Stimulated activated CD4-positive, alpha-beta T cell treated with anti-CD3 and anti-CD28 coated beads, Interleukin-4, amount 100 ng/mL, for 1 hour (primary cell): ENCODE results near the gene ME2.
"Not testable (repeated sequence)": the region's sequence is repeated elsewhere in the genome, so short reads cannot be mapped to it uniquely, and the experiment has no call there.

Experiments
- DNase-seq: peaks from one replicate; pipeline ENCODE4 v3.0.0-alpha.2; 2020

Gene ME2

DNA sequence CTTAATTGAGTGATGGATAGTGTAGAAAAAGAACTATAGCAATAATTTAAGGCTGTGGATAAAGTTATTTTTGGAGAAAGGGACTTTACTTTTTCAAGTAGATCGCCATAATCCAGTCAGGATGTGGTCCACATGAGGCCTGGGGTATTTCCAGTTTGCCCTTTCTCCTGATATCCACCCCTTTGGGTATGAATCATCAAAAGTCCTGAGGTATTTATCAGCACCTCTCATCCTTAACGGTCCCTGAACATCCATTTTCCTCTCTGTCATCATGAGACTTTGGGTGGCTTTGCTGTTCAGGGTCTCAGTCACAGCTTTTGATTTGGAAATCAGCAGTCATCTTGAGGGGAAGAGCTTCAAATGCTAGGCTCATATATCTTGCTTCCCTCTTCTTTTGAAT is 49.6 kb downstream of the ME2 start:
- DNase-seq = no peak

- no peak for DNase-seq
Observed at GRCh38 chr18:50933684-50934083, 54.8 kb downstream of the ME2 start.

- DNase-seq = no peak
Observed at GRCh38 chr18:50934545-50935211, 55.8 kb downstream of the ME2 start.

GRCh38 chr18:50935493-50936191 is 56.7 kb downstream of the ME2 start:
- DNase-seq = no peak

- DNase-seq = no peak
Observed at GRCh38 chr18:50937183-50937582, 58.3 kb downstream of the ME2 start.

- DNase-seq = no peak
Observed at GRCh38 chr18:50938912-50939311, 60.0 kb downstream of the ME2 start.

DNA sequence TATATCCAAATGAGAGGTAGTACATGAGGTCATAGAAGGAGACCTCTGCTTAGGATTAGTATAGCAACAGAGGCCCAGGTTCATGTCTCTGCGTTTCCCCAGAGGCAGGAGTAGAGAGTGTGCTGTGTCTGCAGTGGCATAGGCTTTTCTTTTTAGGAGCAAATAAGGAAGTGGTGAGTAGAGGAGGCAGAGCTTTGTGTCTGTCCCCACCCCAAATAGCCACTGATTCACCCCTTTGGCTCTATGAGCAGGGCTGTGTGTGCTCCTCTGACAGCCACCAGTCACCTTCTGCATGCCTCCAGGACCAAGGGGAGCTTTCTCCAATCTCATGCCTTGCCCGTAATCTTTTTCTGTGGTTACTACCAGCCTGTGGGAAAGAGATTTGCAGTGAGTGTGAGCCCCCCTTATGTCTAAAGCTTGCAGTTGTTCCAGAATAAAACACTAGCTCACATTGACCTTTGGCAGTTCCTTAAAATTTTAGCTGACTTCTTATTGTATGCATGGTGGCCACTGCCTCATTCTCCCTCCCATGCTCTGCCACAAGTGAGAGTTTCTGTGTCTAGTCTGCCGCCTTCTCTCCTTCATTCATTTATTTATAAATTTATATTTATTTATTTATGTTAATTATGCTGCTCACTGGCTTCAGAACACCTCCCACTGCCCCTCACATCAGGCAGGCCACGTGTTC is 65.5 kb downstream of the ME2 start:
- no peak for DNase-seq

DNA sequence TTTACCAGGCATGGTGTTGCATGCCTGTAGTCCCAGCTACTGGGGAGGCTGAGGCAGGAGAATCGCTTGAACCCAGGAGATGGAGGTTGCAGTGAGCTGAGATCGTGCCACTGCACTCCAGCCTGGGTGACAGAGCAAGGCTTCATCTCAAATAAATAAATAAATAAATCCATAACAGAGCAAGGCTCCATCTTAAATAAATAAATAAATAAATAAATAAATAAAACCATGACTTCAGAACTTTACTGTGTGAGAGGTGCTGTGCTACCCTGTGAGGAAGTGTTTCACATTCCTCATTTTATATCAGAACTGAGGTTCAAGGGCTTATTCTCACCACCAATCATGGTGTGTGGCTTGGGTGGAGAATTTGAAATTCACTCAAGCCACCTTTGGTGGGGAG is 67.0 kb downstream of the ME2 start:
- DNase-seq = not testable (repeated sequence)

DNA sequence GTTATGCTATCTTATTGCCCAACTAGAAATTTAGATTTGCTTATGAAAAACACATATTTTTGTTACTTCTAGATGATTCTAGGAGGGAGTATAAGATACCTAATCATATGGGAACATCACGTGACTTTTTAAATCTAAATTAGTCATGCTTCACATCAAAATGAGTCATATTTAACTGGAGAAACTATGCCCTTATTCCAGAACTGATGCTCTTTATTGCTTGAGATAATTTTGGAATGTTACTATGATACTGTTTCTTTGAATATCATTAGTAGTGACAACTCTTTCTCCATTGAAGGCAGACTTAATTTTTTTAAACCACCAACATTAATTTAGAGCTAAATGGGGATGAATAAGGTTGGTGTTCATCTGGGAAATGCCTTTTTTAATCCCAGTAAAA is 69.0 kb downstream of the ME2 start:
- no peak for DNase-seq

DNA sequence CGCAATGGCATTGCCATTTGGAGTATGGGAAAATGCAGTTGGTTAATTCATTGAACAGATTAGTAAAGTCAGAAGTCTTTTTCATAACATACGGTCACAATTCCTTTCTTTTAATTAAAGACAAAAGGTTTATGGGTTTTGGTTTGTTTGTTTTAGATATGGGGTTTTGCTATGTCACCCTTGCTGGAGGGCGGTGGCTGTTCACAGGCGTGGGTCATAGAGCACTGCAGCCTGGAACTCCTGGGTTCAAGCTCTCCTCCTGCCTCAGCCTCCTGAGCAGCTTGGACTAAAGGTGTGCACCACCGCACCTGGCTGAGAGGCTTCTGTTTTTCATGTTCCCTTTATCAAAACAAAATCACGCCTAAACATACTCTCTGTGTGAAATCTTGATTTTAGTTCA is 70.3 kb downstream of the ME2 start:
- no peak for DNase-seq

DNA sequence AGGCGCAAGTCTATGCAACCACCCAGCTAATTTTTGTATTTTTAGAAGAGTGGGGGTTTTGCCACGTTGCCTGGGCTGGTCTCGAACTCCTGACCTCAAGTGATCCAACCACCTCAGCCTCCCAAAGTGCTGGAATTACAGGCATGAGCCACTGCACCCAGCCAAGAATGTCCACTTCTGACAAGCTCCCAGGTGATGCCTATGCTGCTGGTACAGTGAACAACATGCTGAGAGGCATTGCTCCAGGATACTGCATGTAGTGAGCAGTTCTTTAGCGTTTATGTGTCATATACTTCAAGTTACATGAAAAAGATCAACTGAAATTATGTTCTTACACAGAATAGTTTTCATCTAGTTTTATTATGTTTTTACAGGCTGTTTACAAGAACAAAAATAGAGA is 71.7 kb downstream of the ME2 start:
- no peak for DNase-seq

- no peak for DNase-seq
Observed at GRCh38 chr18:50953822-50954221, 74.9 kb downstream of the ME2 start.

GRCh38 chr18:50955253-50955652 is 76.3 kb downstream of the ME2 start:
- no peak for DNase-seq

DNA sequence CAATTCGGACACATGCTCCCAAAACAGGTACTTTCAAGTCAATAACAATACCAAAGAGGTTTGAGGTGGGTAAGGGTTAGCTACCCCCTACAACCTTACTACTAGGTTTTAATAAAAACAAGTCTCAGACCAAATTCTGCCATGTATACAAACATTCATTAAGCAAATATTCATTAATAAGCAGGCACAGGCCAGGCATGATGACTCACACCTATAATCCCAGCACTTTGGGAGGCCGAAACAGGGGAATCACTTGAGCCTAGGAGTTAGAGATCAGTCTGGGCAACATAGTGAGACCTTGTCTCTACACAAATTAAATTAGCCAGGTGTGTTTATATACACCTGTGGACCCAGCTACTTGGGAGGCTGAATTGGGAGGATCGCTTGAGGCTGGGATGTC is 77.2 kb downstream of the ME2 start:
- no peak for DNase-seq

GRCh38 chr18:50961974-50962373 is 83.1 kb downstream of the ME2 start:
- no peak for DNase-seq

DNA sequence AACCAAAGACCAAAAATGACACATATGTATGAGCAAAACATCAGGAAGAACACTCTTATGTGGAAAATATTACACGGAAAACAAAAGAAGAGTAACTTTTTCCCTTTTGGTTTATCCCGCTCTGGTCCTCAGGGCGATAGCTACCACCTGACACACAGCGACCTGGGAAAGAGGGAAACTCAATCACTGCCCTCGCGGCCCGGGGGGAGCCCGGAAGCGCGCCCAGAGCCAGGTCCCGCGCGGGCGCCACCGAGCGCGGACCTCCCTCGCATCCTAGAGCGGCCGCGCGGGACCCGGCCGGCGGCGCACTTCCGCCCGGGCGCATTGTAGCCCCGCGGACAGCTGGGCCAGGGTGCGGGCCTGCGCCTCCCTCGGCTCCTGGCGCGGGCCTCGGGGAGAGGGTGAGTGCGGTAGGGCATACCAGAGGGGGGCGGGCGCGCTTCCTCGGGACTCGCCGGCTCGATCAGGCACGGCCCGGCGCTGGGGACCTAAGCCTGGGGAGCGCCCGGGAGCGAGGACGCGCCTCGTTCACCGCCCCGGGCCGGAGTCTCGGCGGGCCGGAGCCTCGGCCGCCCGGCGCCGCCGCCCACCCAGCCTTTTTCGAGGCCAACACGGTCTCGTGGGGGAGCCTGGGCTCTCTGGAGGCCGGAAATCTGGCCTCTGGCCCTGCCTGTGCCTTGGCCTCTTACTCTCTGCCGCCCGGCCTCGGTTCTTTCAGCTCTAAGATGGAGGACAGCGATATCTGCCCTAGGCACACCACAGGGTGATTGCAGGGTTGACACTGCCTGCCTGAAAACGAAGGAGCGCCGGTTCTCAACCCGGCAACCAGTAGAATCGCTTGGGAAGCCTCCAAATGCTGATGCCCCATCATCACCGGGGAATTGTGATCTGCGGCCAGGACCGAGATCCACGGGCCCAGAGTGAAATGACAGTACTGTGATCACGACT is 89.1 kb downstream of the ME2 start, which contains the start of gene ELAC1:
Gene ELAC1 (plus strand): TSS at position 327 of the 948 bp plus-strand sequence. CDS start 6,365 bp downstream, outside the sequence.
- peak; percentile 68 for DNase-seq

DNA sequence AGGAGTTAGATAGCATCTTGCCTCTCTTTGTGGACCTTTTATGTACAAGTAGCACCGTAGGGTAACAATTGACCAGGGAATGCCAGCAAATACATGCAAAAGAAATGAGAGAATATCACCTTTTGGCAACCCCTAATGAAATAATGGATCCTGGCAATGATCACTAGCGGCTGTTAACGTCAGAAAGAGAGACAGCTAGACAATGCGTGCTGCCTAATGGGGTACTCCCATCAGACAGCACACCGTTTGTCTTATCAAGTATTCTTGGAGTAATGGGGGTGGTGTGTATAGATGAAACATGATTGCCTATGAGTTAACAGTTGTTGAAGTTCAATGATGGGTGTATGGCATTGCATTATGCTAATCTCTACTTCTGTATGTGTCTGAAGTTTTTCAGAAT is 90.5 kb downstream of the ME2 start:
- DNase-seq = no peak

- DNase-seq = no peak
Observed at GRCh38 chr18:50970006-50970405, 91.1 kb downstream of the ME2 start.

DNA sequence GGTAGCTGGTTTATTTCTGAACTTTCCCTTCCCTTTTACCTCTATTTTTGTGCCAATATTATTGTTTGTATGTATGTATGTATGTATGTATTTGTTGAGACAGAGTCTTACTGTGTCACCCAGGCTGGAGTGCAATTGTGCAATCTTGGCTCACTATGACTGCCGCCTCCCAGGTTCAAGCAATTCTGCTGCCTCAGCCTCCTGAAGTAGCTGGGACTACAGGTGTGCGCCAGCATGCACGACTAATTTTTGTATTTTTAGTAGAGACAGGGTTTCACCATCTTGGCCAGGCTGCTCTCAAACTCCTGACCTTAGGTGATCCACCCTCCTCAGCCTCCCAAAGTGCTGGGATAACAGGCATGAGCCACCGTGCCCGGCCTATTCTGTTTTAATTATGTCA is 93.5 kb downstream of the ME2 start:
- DNase-seq = not testable (repeated sequence)

- no peak for DNase-seq
Observed at GRCh38 chr18:50973367-50974126, 94.6 kb downstream of the ME2 start.

- DNase-seq = no peak
Observed at GRCh38 chr18:50977037-50977760, 98.3 kb downstream of the ME2 start.
